H1 (cell line): Measurements from ENCODE around the gene BAIAP2. TPM values are rescaled to one million over a fixed set of nuclear protein-coding genes. Genes with fewer than 3 reads are reported as not detected.

Source experiments
- CBX8 ChIP-seq: fragments of 300-800, 300-1000 bp; sonication (generic); IDR thresholded peaks from 2 replicates; pipeline ENCODE4 v1.7.1; 2016; ENCODE audit warnings: low read depth, low read length, borderline replicate concordance
- E2F6 ChIP-seq: IDR thresholded peaks from 2 replicates; pipeline ENCODE4 v1.6.1; 2012; ENCODE audit warnings: inconsistent platforms
- KDM5A ChIP-seq: fragments of 200-600 bp; IDR thresholded peaks from 2 replicates; pipeline ENCODE4 v1.7.1; 2012; ENCODE audit warnings: mild to moderate bottlenecking, low read length, inconsistent platforms, mixed read lengths
- RXRA ChIP-seq: IDR thresholded peaks from 2 replicates; pipeline ENCODE4 v1.6.1; 2011; ENCODE audit warnings: low read depth, mild to moderate bottlenecking, low read length, moderate library complexity; ENCODE audit not compliant: insufficient read depth
- polyA plus RNA-seq, 7 experiments: library from polyadenylated mRNA; depleted of rRNA in 3 of 7; stranded (reverse) in 5 of 7; unstranded in 2 of 7; fragments of >200 nt in 5 of 7; fragments of 200-250 nt in 2 of 7; gene quantifications; 1 replicate in 5 of 7; 2 replicates in 1 of 7; 4 replicates in 1 of 7; pipeline versions ENCODE4 v1.2.1 to v1.2.3, GENCODE V29; 2011 to 2013; ENCODE audit warnings: missing spikeins in 2 of 7, mixed read lengths in 2 of 7
- total RNA-seq: library from RNA; stranded (reverse); fragmentation: NEBNext Ultra II Directional; extraction: Animal tissue kit (Norgen Biotek cat#: 25700); gene quantifications from 2 replicates; pipeline ENCODE4 v1.2.1, GENCODE V29; 2021

Gene BAIAP2
- total and polyA plus RNA-seq, 2 of the 8 experiments (the other 6 are each of a cell fraction or from before 2014, with no cell fraction given), result 10.0 to 22.8 TPM

DNA sequence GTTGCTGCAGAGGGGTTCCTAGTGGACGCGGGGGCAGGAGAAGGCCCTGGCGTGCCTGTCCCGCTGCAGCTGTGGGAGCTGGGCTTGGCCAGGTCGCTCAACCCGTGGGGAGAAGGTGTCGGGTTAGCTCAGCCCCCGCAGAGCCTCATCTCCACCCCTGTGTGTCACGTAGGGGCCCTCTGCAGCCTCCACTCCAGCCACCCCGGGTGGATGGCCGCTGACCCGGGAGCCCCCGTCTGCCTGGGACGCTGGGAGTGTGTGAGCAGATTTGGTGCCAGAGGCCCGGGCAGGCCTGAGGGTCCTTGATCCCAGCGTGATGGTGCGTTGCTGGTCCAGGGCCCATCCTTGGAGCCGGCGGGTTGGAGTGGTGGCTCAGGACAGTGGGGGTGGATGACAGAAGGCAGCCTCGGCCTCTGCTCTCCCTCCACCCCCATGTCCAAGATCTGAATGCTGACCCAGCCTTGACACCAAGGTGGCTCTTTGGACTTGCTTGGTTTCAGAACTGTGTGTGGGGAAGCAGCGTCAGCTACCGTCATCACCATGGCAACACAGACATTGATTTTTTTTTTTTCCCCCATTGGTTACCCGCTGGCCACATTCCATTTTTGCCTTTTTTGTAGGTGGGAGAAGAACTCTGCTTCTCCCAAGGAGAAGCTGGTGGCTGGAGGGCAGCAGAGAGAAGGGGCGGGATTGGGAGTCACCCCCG, 35.7 kb downstream of the BAIAP2 start (continued):
- no peak for TF ChIP-seq E2F6
- TF ChIP-seq RXRA, result no peak
- TF ChIP-seq CBX8, result no peak
- TF ChIP-seq KDM5A, result no peak
